ENCODE data around the gene PTPN11.

DNA sequence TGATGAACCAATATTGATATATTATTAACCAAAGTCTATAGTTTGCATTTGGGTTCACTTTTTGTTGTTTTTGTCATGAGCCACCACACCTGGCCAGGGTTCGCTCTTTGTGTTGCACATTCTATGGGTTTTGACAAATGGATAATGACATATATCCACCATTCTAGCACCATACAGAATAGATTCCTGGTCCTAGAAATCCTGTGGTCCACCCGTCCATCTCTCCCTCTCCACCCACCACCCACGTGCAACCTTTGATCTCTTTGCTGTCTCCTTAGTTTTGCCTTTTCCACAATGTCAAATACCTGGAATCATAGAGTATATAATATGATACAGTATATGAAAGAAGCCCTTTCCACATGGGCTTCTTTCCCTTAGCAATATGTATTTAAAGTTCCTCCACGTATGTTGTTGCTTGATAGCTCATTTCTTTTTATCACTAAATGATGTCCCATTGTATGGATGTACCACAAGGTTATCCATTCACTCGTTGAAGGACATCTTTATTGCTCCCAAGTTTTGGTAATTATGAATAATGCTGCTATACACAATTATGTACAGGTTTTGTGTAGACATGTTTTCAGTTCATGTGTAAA lies 16.7 kb upstream of the PTPN11 start:
- TF ChIP-seq POLR2AphosphoS5 (IDR thresholded peaks at IDR 0.05; ENCODE audit: low read depth), result no peak
- no peak for TF ChIP-seq EZH2phosphoT487 (IDR thresholded peaks at IDR 0.05; ENCODE audit: unreplicated experiment)
- TF ChIP-seq, protein P1, sequence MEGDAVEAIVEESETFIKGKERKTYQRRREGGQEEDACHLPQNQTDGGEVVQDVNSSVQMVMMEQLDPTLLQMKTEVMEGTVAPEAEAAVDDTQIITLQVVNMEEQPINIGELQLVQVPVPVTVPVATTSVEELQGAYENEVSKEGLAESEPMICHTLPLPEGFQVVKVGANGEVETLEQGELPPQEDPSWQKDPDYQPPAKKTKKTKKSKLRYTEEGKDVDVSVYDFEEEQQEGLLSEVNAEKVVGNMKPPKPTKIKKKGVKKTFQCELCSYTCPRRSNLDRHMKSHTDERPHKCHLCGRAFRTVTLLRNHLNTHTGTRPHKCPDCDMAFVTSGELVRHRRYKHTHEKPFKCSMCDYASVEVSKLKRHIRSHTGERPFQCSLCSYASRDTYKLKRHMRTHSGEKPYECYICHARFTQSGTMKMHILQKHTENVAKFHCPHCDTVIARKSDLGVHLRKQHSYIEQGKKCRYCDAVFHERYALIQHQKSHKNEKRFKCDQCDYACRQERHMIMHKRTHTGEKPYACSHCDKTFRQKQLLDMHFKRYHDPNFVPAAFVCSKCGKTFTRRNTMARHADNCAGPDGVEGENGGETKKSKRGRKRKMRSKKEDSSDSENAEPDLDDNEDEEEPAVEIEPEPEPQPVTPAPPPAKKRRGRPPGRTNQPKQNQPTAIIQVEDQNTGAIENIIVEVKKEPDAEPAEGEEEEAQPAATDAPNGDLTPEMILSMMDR (conservative IDR thresholded peaks at IDR 0.05; ENCODE audit: low read depth in 2 of 2), result no peak
- TF ChIP-seq JUNB (IDR thresholded peaks at IDR 0.05; ENCODE audit: unreplicated experiment), result no peak
- TF ChIP-seq, protein P2, sequence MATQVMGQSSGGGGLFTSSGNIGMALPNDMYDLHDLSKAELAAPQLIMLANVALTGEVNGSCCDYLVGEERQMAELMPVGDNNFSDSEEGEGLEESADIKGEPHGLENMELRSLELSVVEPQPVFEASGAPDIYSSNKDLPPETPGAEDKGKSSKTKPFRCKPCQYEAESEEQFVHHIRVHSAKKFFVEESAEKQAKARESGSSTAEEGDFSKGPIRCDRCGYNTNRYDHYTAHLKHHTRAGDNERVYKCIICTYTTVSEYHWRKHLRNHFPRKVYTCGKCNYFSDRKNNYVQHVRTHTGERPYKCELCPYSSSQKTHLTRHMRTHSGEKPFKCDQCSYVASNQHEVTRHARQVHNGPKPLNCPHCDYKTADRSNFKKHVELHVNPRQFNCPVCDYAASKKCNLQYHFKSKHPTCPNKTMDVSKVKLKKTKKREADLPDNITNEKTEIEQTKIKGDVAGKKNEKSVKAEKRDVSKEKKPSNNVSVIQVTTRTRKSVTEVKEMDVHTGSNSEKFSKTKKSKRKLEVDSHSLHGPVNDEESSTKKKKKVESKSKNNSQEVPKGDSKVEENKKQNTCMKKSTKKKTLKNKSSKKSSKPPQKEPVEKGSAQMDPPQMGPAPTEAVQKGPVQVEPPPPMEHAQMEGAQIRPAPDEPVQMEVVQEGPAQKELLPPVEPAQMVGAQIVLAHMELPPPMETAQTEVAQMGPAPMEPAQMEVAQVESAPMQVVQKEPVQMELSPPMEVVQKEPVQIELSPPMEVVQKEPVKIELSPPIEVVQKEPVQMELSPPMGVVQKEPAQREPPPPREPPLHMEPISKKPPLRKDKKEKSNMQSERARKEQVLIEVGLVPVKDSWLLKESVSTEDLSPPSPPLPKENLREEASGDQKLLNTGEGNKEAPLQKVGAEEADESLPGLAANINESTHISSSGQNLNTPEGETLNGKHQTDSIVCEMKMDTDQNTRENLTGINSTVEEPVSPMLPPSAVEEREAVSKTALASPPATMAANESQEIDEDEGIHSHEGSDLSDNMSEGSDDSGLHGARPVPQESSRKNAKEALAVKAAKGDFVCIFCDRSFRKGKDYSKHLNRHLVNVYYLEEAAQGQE (IDR thresholded peaks at IDR 0.05; ENCODE audit: unreplicated experiment), result no peak
- TF ChIP-seq EZH2 (IDR thresholded peaks at IDR 0.05; ENCODE audit: low read depth, unreplicated experiment), result no peak
- no peak for TF ChIP-seq CREB1 (CRISPR knock-in tag; IDR thresholded peaks at IDR 0.05; ENCODE audit: low read depth)
- TF ChIP-seq, protein P3, sequence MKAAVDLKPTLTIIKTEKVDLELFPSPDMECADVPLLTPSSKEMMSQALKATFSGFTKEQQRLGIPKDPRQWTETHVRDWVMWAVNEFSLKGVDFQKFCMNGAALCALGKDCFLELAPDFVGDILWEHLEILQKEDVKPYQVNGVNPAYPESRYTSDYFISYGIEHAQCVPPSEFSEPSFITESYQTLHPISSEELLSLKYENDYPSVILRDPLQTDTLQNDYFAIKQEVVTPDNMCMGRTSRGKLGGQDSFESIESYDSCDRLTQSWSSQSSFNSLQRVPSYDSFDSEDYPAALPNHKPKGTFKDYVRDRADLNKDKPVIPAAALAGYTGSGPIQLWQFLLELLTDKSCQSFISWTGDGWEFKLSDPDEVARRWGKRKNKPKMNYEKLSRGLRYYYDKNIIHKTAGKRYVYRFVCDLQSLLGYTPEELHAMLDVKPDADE (IDR thresholded peaks at IDR 0.05), result no peak
